Panc1 (cell line): ENCODE data around the gene NEUROD1. TPM values are rescaled to one million over a fixed set of nuclear protein-coding genes. Genes with fewer than 3 reads are reported as not detected.

ENCODE experiments used
- ATAC-seq: fragments of 200-7000 bp; cut with Tn5 transposase; 2 replicates; pipeline ENCODE4 v1.9.1; 2020; ENCODE audit warnings: mild to moderate bottlenecking, moderate library complexity
- BruUV-seq: library from RNA; stranded (reverse); fragments of 400-500 nt; replicated peaks from 2 replicates; lab custom pipeline; 2021; lab: Mats Ljungman, UMichigan
- CTCF ChIA-PET: fragments of 300-600 bp; sonication (Branson Sonifier 250); formaldehyde crosslinking; loops from one replicate; lab custom pipeline; 2022; ENCODE audit warnings: antibody characterized with exemption; lab: Charles Lee
- POLR2A ChIA-PET: fragments of 300-600 bp; sonication (Branson Sonifier 250); formaldehyde crosslinking; loops from one replicate; lab custom pipeline; 2022; ENCODE audit warnings: antibody characterized with exemption; lab: Charles Lee
- DNase-seq: peaks from one replicate; pipeline ENCODE4 v3.0.0-alpha.2; 2010; ENCODE audit warnings: low read depth, low spot score
- H3K27ac ChIP-seq: 2 replicates; pipeline ENCODE4 v1.5.1; 2011; ENCODE audit warnings: mild to moderate bottlenecking, low read length, inconsistent platforms
- H3K27me3 ChIP-seq: fragments of 200-500 bp; sonication (Bioruptor generic); 2 replicates; pipeline ENCODE4 v1.6.0; 2014; ENCODE audit warnings: low read length, inconsistent platforms; ENCODE audit not compliant: control insufficient read depth, insufficient read depth
- H3K36me3 ChIP-seq: fragments of 200-500 bp; sonication (Bioruptor generic); 2 replicates; pipeline ENCODE4 v1.5.1; 2014; ENCODE audit warnings: inconsistent platforms, mild to moderate bottlenecking, low read length, moderate library complexity; ENCODE audit not compliant: control insufficient read depth, insufficient read depth
- H3K4me1 ChIP-seq: 2 replicates; pipeline ENCODE4 v1.5.1; 2011; ENCODE audit warnings: inconsistent platforms, mild to moderate bottlenecking, low read length, moderate library complexity; ENCODE audit not compliant: control insufficient read depth, insufficient read depth
- H3K4me3 ChIP-seq, 2 experiments: 2 replicates each; pipeline ENCODE4 v1.5.1; 2011 to 2012; ENCODE audit warnings: low read depth in 2 of 2, low read length in 2 of 2, mild to moderate bottlenecking in 2 of 2, inconsistent platforms in 1 of 2, moderate library complexity in 1 of 2
- H3K9me3 ChIP-seq: fragments of 200-500 bp; sonication (Bioruptor generic); 2 replicates; pipeline ENCODE4 v1.5.1; 2014; ENCODE audit warnings: low read depth, mild to moderate bottlenecking, inconsistent platforms, low read length, moderate library complexity; ENCODE audit not compliant: control insufficient read depth, insufficient read depth
- CTCF ChIP-seq: fragments of 450-650 bp; IDR thresholded peaks from 2 replicates; pipeline ENCODE4 v1.5.1; 2017; ENCODE audit warnings: mild to moderate bottlenecking
- POLR2AphosphoS5 ChIP-seq: IDR thresholded peaks from 2 replicates; pipeline ENCODE4 v1.6.1; 2012; ENCODE audit warnings: mild to moderate bottlenecking, low read depth, low read length, moderate library complexity
- REST ChIP-seq, 2 experiments: IDR thresholded peaks; 2 replicates each; pipeline ENCODE4 v1.6.1; 2011 to 2012; ENCODE audit warnings: low read depth in 2 of 2, control low read depth in 1 of 2, low read length in 1 of 2, mild to moderate bottlenecking in 1 of 2, moderate library complexity in 1 of 2; ENCODE audit not compliant: insufficient read depth in 1 of 2
- SIN3A ChIP-seq: IDR thresholded peaks from 2 replicates; pipeline ENCODE4 v1.6.1; 2012; ENCODE audit warnings: low read depth, mild to moderate bottlenecking, low read length, moderate library complexity, borderline replicate concordance; ENCODE audit not compliant: insufficient read depth
- TCF7L2 ChIP-seq: IDR thresholded peaks from 2 replicates; pipeline ENCODE4 v1.6.1; 2011; ENCODE audit warnings: mild to moderate bottlenecking, low read depth, low read length, inconsistent platforms
- in situ Hi-C: cut with HindIII; loops from 2 replicates; pipeline ENCODE4 v1.10.0; 2016; ENCODE audit warnings: low sequenced_read_pairs, low pct_unique_long_range_greater_than_20kb
- intact Hi-C: fragments of 100-400 bp; cut with micrococcal nuclease; formaldehyde crosslinking; loops from one replicate; pipeline ENCODE4 v1.10.0; 2022; ENCODE audit not compliant: unreplicated experiment
- total RNA-seq: library from RNA; stranded (reverse); gene quantifications from one replicate; pipeline ENCODE4 v1.2.1, GENCODE V29; 2021; ENCODE audit not compliant: unreplicated experiment

NEUROD1 gene
- total RNA-seq, 1 experiment from 2014 or later = not detected

DNA sequence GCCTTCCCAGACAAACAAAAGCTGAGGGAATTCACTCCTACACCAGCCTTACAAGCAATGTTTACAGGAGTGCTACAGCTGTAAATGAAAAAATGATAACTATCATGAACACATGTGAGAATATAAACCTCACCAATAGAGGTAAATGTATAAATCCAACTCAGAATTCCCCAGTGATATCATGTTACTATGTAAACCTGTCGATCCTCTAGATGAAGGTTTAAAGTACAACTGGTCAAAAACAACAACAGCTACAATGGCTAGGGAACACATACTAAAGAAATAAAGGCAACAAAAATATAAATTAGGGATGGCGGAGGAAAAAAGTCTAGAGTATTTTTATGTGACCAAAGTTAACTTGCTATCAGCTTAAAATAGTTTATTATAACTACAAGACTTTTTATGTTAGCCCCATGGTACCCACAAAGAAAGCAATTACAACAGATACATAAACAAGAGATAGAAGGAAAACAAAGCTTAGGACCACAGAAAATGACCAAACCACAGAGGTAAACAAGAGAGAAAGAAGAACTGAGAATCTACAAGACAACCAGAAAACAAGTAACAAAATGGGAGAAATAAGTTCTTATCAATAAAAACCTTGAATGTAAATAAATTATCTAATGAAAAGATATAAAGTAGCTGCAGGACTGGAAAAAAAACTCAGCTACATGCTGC is 31.7 kb downstream of the NEUROD1 start:
- in situ Hi-C loops = no loop called here

DNA sequence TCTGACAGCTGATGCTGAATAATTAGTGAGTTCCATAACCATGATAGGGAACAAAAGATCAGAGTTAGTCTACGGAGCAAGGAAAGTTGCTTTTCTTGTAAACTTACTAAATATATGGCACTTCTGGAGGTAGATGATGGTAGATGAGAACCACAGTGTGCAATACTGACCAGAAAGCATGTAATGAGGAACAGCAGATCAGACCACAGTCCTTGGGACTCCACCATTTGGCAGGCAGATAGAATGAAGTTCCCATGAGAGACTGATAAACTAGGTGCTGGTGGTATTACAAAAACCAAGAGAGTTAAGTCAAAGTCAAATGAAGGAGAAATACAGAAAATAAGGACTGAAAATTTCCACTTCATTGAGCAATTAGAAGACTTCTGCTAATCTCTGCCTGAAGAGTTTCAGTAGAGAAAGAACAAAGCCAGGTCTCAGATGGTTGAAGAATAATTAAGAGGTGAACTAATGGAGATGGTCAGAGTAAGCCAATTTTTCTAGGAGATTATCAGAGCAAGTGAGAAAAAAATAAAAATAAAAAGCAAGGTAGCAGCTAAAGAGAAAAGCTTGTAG is 33.8 kb downstream of the NEUROD1 start:
- ATAC-seq = no peak
- in situ Hi-C loops (no loop called here), intact Hi-C loops (no loop called here)
- no TSS peak for BruUV-seq
- CTCF ChIA-PET = no interaction called here
- H3K4me1 ChIP-seq = no peaks in the 10 kb centered on the region
- no peaks in the 10 kb centered on the region for H3K9me3 ChIP-seq
- H3K27ac ChIP-seq = no peak overlapping the region
- TF ChIP-seq REST (IDR thresholded peaks at IDR 0.05; ENCODE audit: insufficient read depth in 1 of 2, low read depth in 2 of 2, low read length in 1 of 2) (no peak), POLR2AphosphoS5 (no peak), CTCF (no peak), TCF7L2 (no peak), SIN3A (no peak)
- H3K27me3 ChIP-seq = peaks cover 2% of the 10 kb centered on the region; the same call in 1 of the 2 replicates
- no peak for DNase-seq
- POLR2A ChIA-PET = no interaction called here
- no peak overlapping the region for H3K4me3 ChIP-seq
- no peaks in the 10 kb centered on the region for H3K36me3 ChIP-seq

More for the DNA sequence above, 31.7 kb downstream of the NEUROD1 start:
- no TSS peak for BruUV-seq
- ATAC-seq (no peak), DNase-seq (no peak)
- Histone ChIP-seq H3K27me3 (no peaks in the 10 kb centered on the region; the same call in 1 of the 2 replicates), H3K36me3 (no peaks in the 10 kb centered on the region), H3K9me3 (no peaks in the 10 kb centered on the region), H3K4me3 (no peak overlapping the region), H3K27ac (no peak overlapping the region), H3K4me1 (no peaks in the 10 kb centered on the region)
- POLR2A ChIA-PET = no interaction called here
- intact Hi-C loops = no loop called here
- TF ChIP-seq REST (IDR thresholded peaks at IDR 0.05; ENCODE audit: insufficient read depth in 1 of 2, low read depth in 2 of 2, low read length in 1 of 2) = no peak
- no peak for TF ChIP-seq POLR2AphosphoS5
- no peak for TF ChIP-seq SIN3A
- TF ChIP-seq CTCF = no peak
- no peak for TF ChIP-seq TCF7L2
- CTCF ChIA-PET = no interaction called here
